Aorta (tissue), 5 donors: Measurements from ENCODE around the gene HOXA7. TPM values are rescaled to one million over a fixed set of nuclear protein-coding genes. Genes with fewer than 3 reads are reported as not detected.

Experiments
- ATAC-seq: fragments of 200-7000 bp; cut with Tn5 transposase; one replicate; pipeline ENCODE4 v1.9.1; 2022; ENCODE audit warnings: moderate library complexity; ENCODE audit not compliant: low FRiP score
- DNase-seq, 2 donors: peaks; one replicate each; pipeline ENCODE4 v3.0.0-alpha.2; 2020
- H3K27ac ChIP-seq, 2 donors: one replicate each; pipeline ENCODE4 v1.5.1; 2013; ENCODE audit warnings: low read length in 2 of 2, mild to moderate bottlenecking in 2 of 2, moderate library complexity in 2 of 2, control low read depth in 1 of 2, inconsistent platforms in 1 of 2, low read depth in 1 of 2
- H3K27me3 ChIP-seq, 2 donors: one replicate each; pipeline ENCODE4 v1.6.1; 2013; ENCODE audit warnings: control low read depth in 1 of 2, low read length in 1 of 2, mild to moderate bottlenecking in 1 of 2, moderate library complexity in 1 of 2; ENCODE audit not compliant: insufficient read depth in 2 of 2, control insufficient read depth in 1 of 2
- H3K36me3 ChIP-seq, 2 donors: one replicate each; pipeline ENCODE4 v1.6.1; 2013; ENCODE audit warnings: control low read depth in 1 of 2, low read length in 1 of 2, mild to moderate bottlenecking in 1 of 2; ENCODE audit not compliant: insufficient read depth in 2 of 2, control insufficient read depth in 1 of 2
- H3K4me1 ChIP-seq, 2 donors: one replicate each; pipeline ENCODE4 v1.6.1; 2013; ENCODE audit warnings: low read length in 2 of 2, control low read depth in 1 of 2, mild to moderate bottlenecking in 1 of 2, moderate library complexity in 1 of 2; ENCODE audit not compliant: insufficient read depth in 2 of 2, control insufficient read depth in 1 of 2
- H3K4me3 ChIP-seq, 2 donors: one replicate each; pipeline ENCODE4 v1.5.1; 2013; ENCODE audit warnings: low read length in 2 of 2, control low read depth in 1 of 2, mild to moderate bottlenecking in 1 of 2
- H3K9me3 ChIP-seq: one replicate; pipeline ENCODE4 v1.6.1; 2013; ENCODE audit warnings: mild to moderate bottlenecking, low read length; ENCODE audit not compliant: control insufficient read depth
- WGBS, 2 donors: extraction: QIAGEN DNeasy Blood & Tissue Kit; methylation state at CpG; one replicate each; pipeline ENCODE4 v1.1.7; 2013; 5-methylcytosine and 5-hydroxymethylcytosine counted together
- intact Hi-C, 2 donors: fragments of 100-400 bp; cut with DNase I; formaldehyde crosslinking; loops; one replicate each; pipeline versions ENCODE4 v1.14.2 to v1.15.0; 2022
- polyA plus RNA-seq, 2 donors: library from polyadenylated mRNA; stranded (reverse); fragments of 200-250 nt; gene quantifications; one replicate each; pipeline ENCODE4 v1.2.3, GENCODE V29; 2013
- total RNA-seq, 2 donors: library from RNA; stranded (reverse); fragmentation: NEBNext Ultra II Directional; extraction: Animal tissue kit (Norgen Biotek cat#: 25700); gene quantifications; one replicate each; pipeline ENCODE4 v1.2.1, GENCODE V29; 2021
- donor health status: healthy with polysubstance abuse.
- donor health status: Bipolar disorder and iron deficiency.
- donor health status: DM: no; HTN: no; CAD: no.
- donor health status: DM: no; HTN: no; CAD: no.
- donor health status: DM: yes; HTN: yes; CAD: no.

The HOXA7 gene
- total and polyA plus RNA-seq, 4 donors, result 2.4 to 9.3 (median 4.0) TPM

- no peak within 1 kb of the TSS for H3K4me3 ChIP-seq
- peak; percentile 41 to 69 for DNase-seq
- no peaks in the 10 kb centered on the region for H3K36me3 ChIP-seq
- H3K27me3 ChIP-seq, result no peaks in the 10 kb centered on the region
- WGBS, 2 donors, result 13 to 14% methylated on average over 43 of the region's 43 CpGs
- peak; percentile 24 for ATAC-seq
- no peak within 1 kb of the TSS for H3K27ac ChIP-seq
- H3K9me3 ChIP-seq, result no peaks in the 10 kb centered on the region
- intact Hi-C loops, result no loop called here
- no peaks in the 10 kb centered on the region for H3K4me1 ChIP-seq
Observed at GRCh38 chr7:27185013-27185853, 28.8 kb upstream of the HOXA7 start, which contains the start of gene HOXA11. HOXA11 (minus strand) TSS chr7:27185232; CDS start chr7:27185144, 88 bp downstream.

GRCh38 chr7:27184337-27185012 lies 28.0 kb upstream of the HOXA7 start:
- H3K4me3 ChIP-seq, result no peak overlapping the region
- DNase-seq (peak; percentile 58 to 80), ATAC-seq (no peak)
- H3K4me1 ChIP-seq, result no peaks in the 10 kb centered on the region
- H3K27ac ChIP-seq, result no peak overlapping the region
- H3K9me3 ChIP-seq, result no peaks in the 10 kb centered on the region
- intact Hi-C loops, result no loop called here
- no peaks in the 10 kb centered on the region for H3K36me3 ChIP-seq
- H3K27me3 ChIP-seq, result no peaks in the 10 kb centered on the region
- 2 to 3% methylated on average over 51 to 72 of the region's 72 CpGs for WGBS, 2 donors

GRCh38 chr7:27183682-27184336 lies 27.3 kb upstream of the HOXA7 start:
- Histone ChIP-seq H3K27ac (no peak overlapping the region), H3K4me3 (no peak overlapping the region), H3K4me1 (no peaks in the 10 kb centered on the region), H3K36me3 (no peaks in the 10 kb centered on the region), H3K27me3 (no peaks in the 10 kb centered on the region), H3K9me3 (no peaks in the 10 kb centered on the region)
- 11% methylated on average over 30 of the region's 30 CpGs for WGBS, 2 donors
- ATAC-seq, result no peak
- intact Hi-C loops, result no loop called here
- no peak for DNase-seq

- no peaks in the 10 kb centered on the region for H3K9me3 ChIP-seq
- H3K4me1 ChIP-seq, result no peaks in the 10 kb centered on the region
- ATAC-seq (no peak), DNase-seq (peak in 1 of 2 donors; percentile 73)
- no peaks in the 10 kb centered on the region for H3K36me3 ChIP-seq
- intact Hi-C loops, result no loop called here
- WGBS, 2 donors, result 19 to 20% methylated on average over 39 of the region's 39 CpGs
- no peak overlapping the region for H3K4me3 ChIP-seq
- no peak overlapping the region for H3K27ac ChIP-seq
- no peaks in the 10 kb centered on the region for H3K27me3 ChIP-seq
Observed at GRCh38 chr7:27182861-27183681, 26.6 kb upstream of the HOXA7 start.

- ATAC-seq, result no peak
- Histone ChIP-seq H3K4me1 (no peaks in the 10 kb centered on the region), H3K9me3 (no peaks in the 10 kb centered on the region), H3K36me3 (no peaks in the 10 kb centered on the region), H3K27ac (no peak overlapping the region), H3K4me3 (no peak overlapping the region), H3K27me3 (no peaks in the 10 kb centered on the region)
- intact Hi-C loops, result no loop called here
- peak; percentile 44 to 45 for DNase-seq
- 46 to 48% methylated on average over 4 of the region's 4 CpGs for WGBS, 2 donors
Observed at GRCh38 chr7:27182285-27182841, 25.9 kb upstream of the HOXA7 start.

- DNase-seq, result peak in 1 of 2 donors; percentile 44
- no peak overlapping the region for H3K4me3 ChIP-seq
- intact Hi-C loops, result no loop called here
- H3K27me3 ChIP-seq, result no peaks in the 10 kb centered on the region
- 82% methylated on average over 4 of the region's 4 CpGs for WGBS, 2 donors
- ATAC-seq, result no peak
- H3K27ac ChIP-seq, result no peak overlapping the region
- H3K36me3 ChIP-seq, result no peaks in the 10 kb centered on the region
- no peaks in the 10 kb centered on the region for H3K9me3 ChIP-seq
- no peaks in the 10 kb centered on the region for H3K4me1 ChIP-seq
Observed at GRCh38 chr7:27181795-27182275, 25.4 kb upstream of the HOXA7 start.

GRCh38 chr7:27180431-27181420 lies 24.3 kb upstream of the HOXA7 start:
- Histone ChIP-seq H3K27me3 (no peaks in the 10 kb centered on the region), H3K4me1 (no peaks in the 10 kb centered on the region), H3K9me3 (no peaks in the 10 kb centered on the region), H3K27ac (no peak overlapping the region), H3K36me3 (no peaks in the 10 kb centered on the region), H3K4me3 (no peak overlapping the region)
- intact Hi-C loops, result no loop called here
- ATAC-seq, result no peak
- DNase-seq, result peak in 1 of 2 donors; percentile 62
- WGBS, 2 donors, result 92 to 97% methylated on average over 12 of the region's 12 CpGs
